GM12873 (cell line): Measurements from ENCODE around the gene ZNF654.

Experiments
- CTCF ChIP-seq: IDR thresholded peaks from 2 replicates; pipeline ENCODE4 v1.5.1; 2012; ENCODE audit warnings: low read depth, mild to moderate bottlenecking, moderate library complexity, low read length, control low read depth; ENCODE audit not compliant: insufficient read depth; ENCODE audit errors: missing control alignments

Gene ZNF654

GRCh38 chr3:88075072-88075471 is 16.0 kb downstream of the ZNF654 start:
- TF ChIP-seq CTCF, result no peak

- no peak for TF ChIP-seq CTCF
These were observed 16.4 kb downstream of the ZNF654 start for GRCh38 chr3:88075497-88075896.

- TF ChIP-seq CTCF, result no peak
These were observed 17.7 kb downstream of the ZNF654 start for GRCh38 chr3:88076712-88077111.

GRCh38 chr3:88078932-88079331 is 19.9 kb downstream of the ZNF654 start:
- no peak for TF ChIP-seq CTCF

DNA sequence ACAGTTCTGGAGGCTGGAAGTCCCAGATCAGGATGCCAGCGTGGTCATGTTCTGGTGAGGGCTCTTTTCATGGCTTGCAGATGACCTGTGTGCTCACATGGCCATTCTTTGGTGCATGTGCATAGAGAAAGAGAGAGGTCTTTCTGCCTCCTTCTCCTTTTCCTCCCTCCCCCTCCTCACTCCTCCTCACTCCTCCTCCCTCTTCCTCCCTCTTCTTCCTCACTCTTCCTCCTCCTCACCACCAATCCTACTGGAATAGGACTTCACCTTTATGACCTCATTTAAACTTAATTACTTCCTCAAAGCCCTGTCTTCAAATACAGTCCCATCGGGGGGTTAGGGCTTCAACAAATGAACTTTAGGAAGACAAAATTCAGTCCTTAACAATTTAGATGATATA is 23.8 kb downstream of the ZNF654 start:
- no peak for TF ChIP-seq CTCF

GRCh38 chr3:88084097-88084501 is 25.0 kb downstream of the ZNF654 start:
- no peak for TF ChIP-seq CTCF

GRCh38 chr3:88090681-88091080 is 31.6 kb downstream of the ZNF654 start:
- no peak for TF ChIP-seq CTCF

- no peak for TF ChIP-seq CTCF
These were observed 33.2 kb downstream of the ZNF654 start for GRCh38 chr3:88092270-88092669.
